OCI-LY3 (cell line): ENCODE data around the gene SERINC5.

Source experiments
- EZH2phosphoT487 ChIP-seq: fragments of 200-600 bp; shearing (Covaris generic); IDR thresholded peaks from 2 replicates; pipeline ENCODE4 v1.6.1; 2018; ENCODE audit warnings: antibody characterized with exemption, mixed run types, low read depth
- TF ChIP-seq, protein P1 (sequence below): fragments of 200-600, 300-600 bp; sonication (generic); IDR thresholded peaks from 2 replicates; pipeline ENCODE4 v1.5.1; 2014; ENCODE audit warnings: antibody characterized with exemption, low read length, low read depth

DNA sequence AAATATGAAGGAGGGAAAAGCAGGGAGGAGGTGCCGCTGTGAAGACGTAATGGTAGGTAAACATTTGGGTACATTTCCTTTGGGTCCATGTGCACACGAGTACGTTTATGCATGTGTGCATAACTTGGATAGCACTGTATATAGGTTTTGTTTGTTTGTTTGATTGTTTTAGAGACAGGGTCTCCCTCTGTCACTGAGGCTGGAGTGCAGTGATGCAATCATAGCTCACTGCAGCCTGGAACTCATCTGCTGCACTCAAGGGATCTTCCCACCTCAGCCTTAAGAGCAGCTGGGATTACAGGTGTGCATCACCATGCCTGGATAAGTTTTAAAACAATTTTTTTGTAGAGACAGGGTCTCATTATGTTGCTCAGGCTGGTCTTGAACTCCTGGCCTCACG, 126.7 kb downstream of the SERINC5 start:
- TF ChIP-seq, protein P1, sequence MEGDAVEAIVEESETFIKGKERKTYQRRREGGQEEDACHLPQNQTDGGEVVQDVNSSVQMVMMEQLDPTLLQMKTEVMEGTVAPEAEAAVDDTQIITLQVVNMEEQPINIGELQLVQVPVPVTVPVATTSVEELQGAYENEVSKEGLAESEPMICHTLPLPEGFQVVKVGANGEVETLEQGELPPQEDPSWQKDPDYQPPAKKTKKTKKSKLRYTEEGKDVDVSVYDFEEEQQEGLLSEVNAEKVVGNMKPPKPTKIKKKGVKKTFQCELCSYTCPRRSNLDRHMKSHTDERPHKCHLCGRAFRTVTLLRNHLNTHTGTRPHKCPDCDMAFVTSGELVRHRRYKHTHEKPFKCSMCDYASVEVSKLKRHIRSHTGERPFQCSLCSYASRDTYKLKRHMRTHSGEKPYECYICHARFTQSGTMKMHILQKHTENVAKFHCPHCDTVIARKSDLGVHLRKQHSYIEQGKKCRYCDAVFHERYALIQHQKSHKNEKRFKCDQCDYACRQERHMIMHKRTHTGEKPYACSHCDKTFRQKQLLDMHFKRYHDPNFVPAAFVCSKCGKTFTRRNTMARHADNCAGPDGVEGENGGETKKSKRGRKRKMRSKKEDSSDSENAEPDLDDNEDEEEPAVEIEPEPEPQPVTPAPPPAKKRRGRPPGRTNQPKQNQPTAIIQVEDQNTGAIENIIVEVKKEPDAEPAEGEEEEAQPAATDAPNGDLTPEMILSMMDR: no peak
- no peak for TF ChIP-seq EZH2phosphoT487
